Vagina (tissue), 2 donors: ENCODE measurements around the gene WDR3.

Experiments
- CTCF ChIP-seq, 3 experiments: fragments of 450-650 bp in 2 of 3; fragments of 200-600 bp in 1 of 3; sonication (generic) in 1 of 3; IDR thresholded peaks; one replicate each; pipeline ENCODE4 v1.5.1; 2017 to 2019; ENCODE audit warnings: antibody characterized with exemption in 3 of 3, mild to moderate bottlenecking in 2 of 3, moderate library complexity in 2 of 3
- POLR2AphosphoS5 ChIP-seq, 2 donors: sonication (generic); formaldehyde crosslinking; IDR thresholded peaks; one replicate each; pipeline ENCODE4 v1.9.0; 2017; ENCODE audit warnings: antibody characterized with exemption in 2 of 2, mild to moderate bottlenecking in 2 of 2, low read depth in 1 of 2; ENCODE audit not compliant: insufficient read depth in 1 of 2

GRCh38 chr1:117886101-117886795 is 43.3 kb upstream of the WDR3 start:
- TF ChIP-seq CTCF (IDR thresholded peaks at IDR 0.05), result no peak
- no peak for TF ChIP-seq POLR2AphosphoS5 (IDR thresholded peaks at IDR 0.05; ENCODE audit: insufficient read depth in 1 of 2, low read depth in 1 of 2)
